ENCODE results near the gene PKP4. TPM values are rescaled to one million over a fixed set of nuclear protein-coding genes. Genes with fewer than 3 reads are reported as not detected.

PKP4 gene
- total RNA-seq, 4 donors from 2014 or later: 58.2 to 115 (median 89.9) TPM

DNA sequence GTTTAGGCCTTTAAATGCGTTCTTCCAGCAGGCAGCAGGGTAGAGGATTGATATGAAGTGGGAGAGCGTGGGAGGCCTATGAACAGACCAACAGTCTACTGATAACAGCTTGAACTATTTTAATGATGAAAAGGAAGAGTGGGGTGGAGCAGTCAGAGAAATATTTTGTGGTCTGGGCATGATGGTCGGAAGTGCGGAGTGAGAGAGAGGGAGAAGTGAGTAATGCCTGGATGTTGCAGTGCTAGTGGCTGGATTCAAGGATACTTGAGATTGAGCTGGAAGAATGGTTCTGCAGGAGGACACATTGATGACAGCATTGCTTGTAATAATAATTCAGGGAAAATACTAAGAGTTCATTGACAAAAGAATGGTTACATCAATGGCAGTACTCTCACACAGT lies 187.4 kb downstream of the PKP4 start:
- Histone ChIP-seq H3K36me3 (peaks cover 0 to 48% of the 10 kb centered on the region in 2 donors), H3K4me1 (no peaks in the 10 kb centered on the region), H3K27me3 (no peaks in the 10 kb centered on the region), H3K9me3 (no peaks in the 10 kb centered on the region), H3K4me3 (no peak overlapping the region), H3K27ac (no peak overlapping the region)
- TF ChIP-seq EP300 (IDR thresholded peaks at IDR 0.05): no peak
- no peak for TF ChIP-seq POLR2A (IDR thresholded peaks at IDR 0.05)
- no peak for TF ChIP-seq POLR2AphosphoS5 (IDR thresholded peaks at IDR 0.05)
- TF ChIP-seq, protein P1, sequence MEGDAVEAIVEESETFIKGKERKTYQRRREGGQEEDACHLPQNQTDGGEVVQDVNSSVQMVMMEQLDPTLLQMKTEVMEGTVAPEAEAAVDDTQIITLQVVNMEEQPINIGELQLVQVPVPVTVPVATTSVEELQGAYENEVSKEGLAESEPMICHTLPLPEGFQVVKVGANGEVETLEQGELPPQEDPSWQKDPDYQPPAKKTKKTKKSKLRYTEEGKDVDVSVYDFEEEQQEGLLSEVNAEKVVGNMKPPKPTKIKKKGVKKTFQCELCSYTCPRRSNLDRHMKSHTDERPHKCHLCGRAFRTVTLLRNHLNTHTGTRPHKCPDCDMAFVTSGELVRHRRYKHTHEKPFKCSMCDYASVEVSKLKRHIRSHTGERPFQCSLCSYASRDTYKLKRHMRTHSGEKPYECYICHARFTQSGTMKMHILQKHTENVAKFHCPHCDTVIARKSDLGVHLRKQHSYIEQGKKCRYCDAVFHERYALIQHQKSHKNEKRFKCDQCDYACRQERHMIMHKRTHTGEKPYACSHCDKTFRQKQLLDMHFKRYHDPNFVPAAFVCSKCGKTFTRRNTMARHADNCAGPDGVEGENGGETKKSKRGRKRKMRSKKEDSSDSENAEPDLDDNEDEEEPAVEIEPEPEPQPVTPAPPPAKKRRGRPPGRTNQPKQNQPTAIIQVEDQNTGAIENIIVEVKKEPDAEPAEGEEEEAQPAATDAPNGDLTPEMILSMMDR (IDR thresholded peaks at IDR 0.05): no peak
- ATAC-seq: no peak
- WGBS, 2 donors (ENCODE audit: low coverage in 1 of 2): 88 to 100% methylated on average over 2 to 3 of the region's 4 CpGs

DNA sequence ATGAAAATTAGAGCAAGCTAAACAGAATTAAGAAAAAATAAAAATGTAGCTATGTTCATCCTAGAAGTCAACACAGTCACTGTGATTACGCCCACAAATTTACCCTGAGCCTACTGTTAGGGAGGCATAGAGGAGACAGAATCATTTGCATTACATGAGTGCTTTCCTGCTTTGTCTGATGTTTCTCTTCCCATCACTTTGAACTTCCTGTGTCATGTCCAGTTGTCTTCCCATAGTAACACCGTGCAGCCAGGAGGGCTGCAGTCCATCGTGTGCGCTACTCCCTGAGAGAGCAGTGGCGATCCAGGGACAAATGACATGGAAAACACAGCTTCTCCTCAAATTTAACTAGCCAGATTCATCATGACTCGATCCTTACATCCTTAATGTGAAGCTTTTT lies 188.5 kb downstream of the PKP4 start:
- no peaks in the 10 kb centered on the region for H3K27me3 ChIP-seq
- no peaks in the 10 kb centered on the region for H3K4me1 ChIP-seq
- no peak for ATAC-seq
- peaks cover 0 to 41% of the 10 kb centered on the region in 2 donors for H3K36me3 ChIP-seq
- no peak overlapping the region for H3K4me3 ChIP-seq
- no peak for TF ChIP-seq EP300 (IDR thresholded peaks at IDR 0.05)
- no peak for TF ChIP-seq POLR2AphosphoS5 (IDR thresholded peaks at IDR 0.05)
- TF ChIP-seq POLR2A (IDR thresholded peaks at IDR 0.05): no peak
- TF ChIP-seq, protein P1 (IDR thresholded peaks at IDR 0.05): no peak
- no peaks in the 10 kb centered on the region for H3K9me3 ChIP-seq
- H3K27ac ChIP-seq: no peak overlapping the region
- WGBS, 2 donors (ENCODE audit: low coverage in 1 of 2): 96 to 99% methylated on average over 6 of the region's 6 CpGs

DNA sequence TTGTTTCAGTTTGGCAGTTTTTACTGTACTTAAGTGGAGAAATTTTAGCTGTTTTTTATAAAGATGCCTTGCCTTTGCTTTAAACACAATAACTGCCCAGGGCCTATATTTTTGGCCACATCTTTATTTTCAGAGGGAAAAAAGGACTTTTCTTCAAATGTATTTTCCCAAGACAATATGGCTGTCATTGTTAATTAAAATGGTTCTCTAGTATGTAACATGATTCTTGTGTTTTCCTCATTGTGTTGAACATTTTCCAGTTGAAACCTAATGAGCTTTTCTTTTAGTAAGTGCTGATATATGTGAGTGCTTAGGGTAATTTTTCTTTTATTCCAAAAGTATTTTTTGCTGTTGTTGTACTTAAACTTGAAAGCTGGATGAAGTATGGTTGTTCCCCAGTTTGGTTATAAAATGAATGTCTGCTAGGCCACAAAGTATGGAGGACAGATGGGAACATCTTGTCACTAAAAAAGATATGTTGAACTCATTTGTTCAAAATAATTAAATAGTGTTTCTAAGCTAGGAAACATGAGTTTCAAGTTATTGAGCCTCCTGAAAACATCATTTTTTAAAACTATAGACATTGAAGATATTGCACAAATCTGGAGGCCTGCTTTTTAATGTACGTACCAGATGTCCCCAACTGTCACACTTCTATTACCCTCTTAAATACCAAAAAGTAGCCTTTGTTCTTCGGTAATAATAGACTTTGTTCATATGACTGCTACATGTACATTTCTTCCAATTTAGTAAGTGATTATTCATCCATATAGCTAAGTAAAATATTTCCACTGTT lies 190.9 kb downstream of the PKP4 start:
- no peak for ATAC-seq
- WGBS, 2 donors (ENCODE audit: low coverage in 1 of 2): 91 to 94% methylated on average over 2 of the region's 2 CpGs
- Histone ChIP-seq H3K27me3 (no peaks in the 10 kb centered on the region), H3K36me3 (peaks cover 0 to 43% of the 10 kb centered on the region in 2 donors), H3K4me3 (no peak overlapping the region), H3K9me3 (no peaks in the 10 kb centered on the region), H3K27ac (no peak overlapping the region), H3K4me1 (no peaks in the 10 kb centered on the region)
- TF ChIP-seq POLR2A (IDR thresholded peaks at IDR 0.05) (no peak), EP300 (IDR thresholded peaks at IDR 0.05) (no peak), POLR2AphosphoS5 (IDR thresholded peaks at IDR 0.05) (no peak)
- TF ChIP-seq, protein P1 (IDR thresholded peaks at IDR 0.05): no peak

DNA sequence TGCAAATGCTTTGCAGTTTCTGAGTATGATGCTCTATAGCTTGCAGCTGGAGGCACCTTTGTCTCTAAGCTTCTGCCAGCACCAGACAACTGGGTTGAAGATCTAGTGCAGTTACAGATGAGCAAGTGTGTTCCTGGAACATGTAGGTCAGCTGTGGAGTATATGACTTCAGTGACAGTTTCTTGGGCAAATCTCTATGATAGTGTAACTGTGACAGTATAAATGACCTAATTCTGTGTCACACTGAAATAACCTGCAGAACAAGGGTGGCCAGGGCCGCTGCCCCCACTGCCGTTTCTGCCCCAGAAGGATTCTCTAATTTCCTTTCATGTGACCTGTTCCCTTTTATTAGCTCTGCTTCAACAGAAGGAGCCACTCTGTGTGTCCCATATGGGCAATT lies 193.1 kb downstream of the PKP4 start:
- WGBS, 2 donors (ENCODE audit: low coverage in 1 of 2): 65 to 85% methylated on average over 2 of the region's 2 CpGs

More for the DNA sequence above, 193.1 kb downstream of the PKP4 start:
- TF ChIP-seq POLR2AphosphoS5 (IDR thresholded peaks at IDR 0.05): no peak
- TF ChIP-seq, protein P1 (IDR thresholded peaks at IDR 0.05): no peak
- no peak for TF ChIP-seq EP300 (IDR thresholded peaks at IDR 0.05)
- TF ChIP-seq POLR2A (IDR thresholded peaks at IDR 0.05): no peak
- Histone ChIP-seq H3K27me3 (no peaks in the 10 kb centered on the region), H3K9me3 (no peaks in the 10 kb centered on the region), H3K27ac (no peak overlapping the region), H3K4me1 (no peaks in the 10 kb centered on the region), H3K4me3 (no peak overlapping the region), H3K36me3 (peaks cover 0 to 38% of the 10 kb centered on the region in 2 donors)
- ATAC-seq: no peak
